SK-N-SH (cell line): ENCODE results near the gene CD300H. TPM values are rescaled to one million over a fixed set of nuclear protein-coding genes. Genes with fewer than 3 reads are reported as not detected.

Experiments used
- CTCF ChIA-PET: fragments of 300-600, 350-600 bp; formaldehyde crosslinking; extraction: SDS; loops from one replicate; lab custom pipeline; 2021; lab: Yijun Ruan, JAX
- POLR2A ChIA-PET: fragments of 350-600 bp; sonication (Branson Sonifier 250); formaldehyde crosslinking; extraction: SDS; loops from one replicate; lab custom pipeline; 2020; ENCODE audit warnings: antibody characterized with exemption, inconsistent platforms; lab: Yijun Ruan, JAX
- DNase-seq: peaks from one replicate; pipeline ENCODE4 v3.0.0; 2012
- H2AFZ ChIP-seq: fragments of 200-600 bp; sonication (generic); 2 replicates; pipeline ENCODE4 v1.8.1; 2016; ENCODE audit warnings: antibody characterized with exemption, mild to moderate bottlenecking, low read depth
- H3F3A ChIP-seq: fragments of 200-600 bp; sonication (generic); replicated peaks from 2 replicates; pipeline ENCODE3; 2016; ENCODE audit warnings: antibody characterized with exemption, mild to moderate bottlenecking; ENCODE audit not compliant: insufficient read depth
- H3K27ac ChIP-seq, 2 experiments: fragments of 200-500 bp in 1 of 2; fragments of 200-600 bp in 1 of 2; sonication (Bioruptor generic) in 1 of 2; sonication (generic), shearing (Covaris generic) in 1 of 2; 2 replicates each; pipeline versions ENCODE4 v1.5.1 to v1.6.1; 2014 to 2016; ENCODE audit warnings: low read depth in 2 of 2, inconsistent platforms in 1 of 2, low read length in 1 of 2, mild to moderate bottlenecking in 1 of 2, mixed read lengths in 1 of 2
- H3K27me3 ChIP-seq: fragments of 200-600 bp; sonication (generic), shearing (Covaris generic); 2 replicates; pipeline ENCODE4 v1.6.1; 2016; ENCODE audit warnings: mixed run types; ENCODE audit not compliant: insufficient read depth
- H3K36me3 ChIP-seq, 2 experiments: fragments of 200-500 bp in 1 of 2; fragments of 200-600 bp in 1 of 2; sonication (Bioruptor generic) in 1 of 2; sonication (generic) in 1 of 2; replicated peaks in 1 of 2; 2 replicates each; pipeline versions ENCODE3 to v1.5.1; 2014 to 2016; ENCODE audit warnings: low read length in 1 of 2, mild to moderate bottlenecking in 1 of 2; ENCODE audit not compliant: insufficient read depth in 2 of 2, control insufficient read depth in 1 of 2
- H3K4me1 ChIP-seq, 2 experiments: fragments of 200-500 bp in 1 of 2; fragments of 200-600 bp in 1 of 2; sonication (Bioruptor generic) in 1 of 2; sonication (generic), shearing (Covaris generic) in 1 of 2; 2 replicates each; pipeline versions ENCODE4 v1.5.1 to v1.6.1; 2014 to 2016; ENCODE audit warnings: low read depth in 1 of 2, low read length in 1 of 2, mixed run types in 1 of 2; ENCODE audit not compliant: insufficient read depth in 2 of 2, control insufficient read depth in 1 of 2
- H3K4me2 ChIP-seq: fragments of 200-600 bp; sonication (generic), shearing (Covaris generic); 2 replicates; pipeline ENCODE4 v1.6.1; 2017; ENCODE audit warnings: mixed run types
- H3K4me3 ChIP-seq, 2 experiments: fragments of 200-500 bp in 1 of 2; fragments of 200-600 bp in 1 of 2; sonication (Bioruptor generic) in 1 of 2; sonication (generic), shearing (Covaris generic) in 1 of 2; 2 replicates each; pipeline versions ENCODE4 v1.5.1 to v1.8.1; 2014 to 2016; ENCODE audit warnings: low read depth in 2 of 2, inconsistent platforms in 1 of 2, low read length in 1 of 2, mild to moderate bottlenecking in 1 of 2, mixed read lengths in 1 of 2, moderate library complexity in 1 of 2
- H3K79me2 ChIP-seq: fragments of 200-600 bp; sonication (generic); 2 replicates; pipeline ENCODE4 v1.8.1; 2017; ENCODE audit warnings: mild to moderate bottlenecking; ENCODE audit not compliant: insufficient read depth
- H3K9ac ChIP-seq: fragments of 200-600 bp; sonication (generic); 2 replicates; pipeline ENCODE4 v1.6.1; 2017; ENCODE audit warnings: mixed run types
- H3K9me2 ChIP-seq: fragments of 200-600 bp; sonication (generic); 2 replicates; pipeline ENCODE4 v1.6.1; 2017; ENCODE audit warnings: mixed run types
- H3K9me3 ChIP-seq: fragments of 200-600 bp; sonication (generic); 2 replicates; pipeline ENCODE4 v1.6.1; 2017; ENCODE audit warnings: mixed run types, mild to moderate bottlenecking, moderate library complexity
- H4K20me1 ChIP-seq: fragments of 200-600 bp; sonication (generic); 2 replicates; pipeline ENCODE4 v1.6.1; 2017; ENCODE audit warnings: mild to moderate bottlenecking, mixed run types; ENCODE audit not compliant: insufficient read depth
- EP300 ChIP-seq, 2 experiments: IDR thresholded peaks; 2 replicates each; pipeline versions ENCODE4 v1.4.0 to v1.6.1; 2012; ENCODE audit warnings: borderline replicate concordance in 1 of 2, low read depth in 1 of 2, low read length in 1 of 2
- EZH2phosphoT487 ChIP-seq: fragments of 200-600 bp; sonication (generic); IDR thresholded peaks from 2 replicates; pipeline ENCODE4 v1.6.1; 2017; ENCODE audit warnings: low read depth, mixed run types, mild to moderate bottlenecking, antibody characterized with exemption, moderate library complexity, borderline replicate concordance
- FOXM1 ChIP-seq: IDR thresholded peaks from 2 replicates; pipeline ENCODE4 v1.4.0; 2012; ENCODE audit warnings: low read depth, mild to moderate bottlenecking
- GATA2 ChIP-seq: sonication (generic); formaldehyde crosslinking; IDR thresholded peaks from 2 replicates; pipeline ENCODE4 v1.5.0; 2020; ENCODE audit warnings: mild to moderate bottlenecking, missing genetic modification reagents
- NFIC ChIP-seq: IDR thresholded peaks from 2 replicates; pipeline ENCODE4 v1.4.0; 2012; ENCODE audit warnings: borderline replicate concordance
- NRF1 ChIP-seq: IDR thresholded peaks from 2 replicates; pipeline ENCODE4 v1.6.1; 2012; ENCODE audit warnings: low read depth, mild to moderate bottlenecking, low read length
- POLR2AphosphoS5 ChIP-seq: IDR thresholded peaks from 2 replicates; pipeline ENCODE4 v1.6.1; 2012; ENCODE audit warnings: low read depth, low read length
- SMC3 ChIP-seq: IDR thresholded peaks from 2 replicates; pipeline ENCODE4 v1.6.1; 2012; ENCODE audit warnings: low read depth, low read length, improper control_type of control experiment
- TAF1 ChIP-seq: IDR thresholded peaks from 2 replicates; pipeline ENCODE4 v1.6.1; 2012; ENCODE audit warnings: low read depth, mild to moderate bottlenecking, low read length, moderate library complexity, borderline replicate concordance
- TEAD4 ChIP-seq: IDR thresholded peaks from 2 replicates; pipeline ENCODE4 v1.4.0; 2012; ENCODE audit warnings: mild to moderate bottlenecking, borderline replicate concordance; ENCODE audit not compliant: insufficient read depth
- USF1 ChIP-seq: IDR thresholded peaks from 2 replicates; pipeline ENCODE4 v1.4.0; 2012; ENCODE audit warnings: low read depth, borderline replicate concordance
- WGBS: methylation state at CpG from one replicate; pipeline ENCODE4 v1.1.6; 2017; ENCODE audit warnings: low lambda C conversion rate; 5-methylcytosine and 5-hydroxymethylcytosine counted together
- polyA plus RNA-seq, 3 experiments: library from polyadenylated mRNA; depleted of rRNA; stranded (reverse); fragments of >200 nt; gene quantifications; 2 replicates each; pipeline ENCODE4 v1.2.3, GENCODE V29; 2012
- TF ChIP-seq, protein P1 (sequence below): IDR thresholded peaks from 2 replicates; pipeline ENCODE4 v1.6.1; 2012; ENCODE audit warnings: mild to moderate bottlenecking, low read depth, low read length, moderate library complexity
- TF ChIP-seq, protein P2 (sequence below): fragments of 200-600 bp; sonication (generic); IDR thresholded peaks from 2 replicates; pipeline ENCODE4 v1.6.1; 2017; ENCODE audit warnings: antibody characterized with exemption, mild to moderate bottlenecking, moderate library complexity

CD300H gene
- polyA plus RNA-seq, 1 of the 3 experiments (the other 2 are of a cell fraction) = not detected

DNA sequence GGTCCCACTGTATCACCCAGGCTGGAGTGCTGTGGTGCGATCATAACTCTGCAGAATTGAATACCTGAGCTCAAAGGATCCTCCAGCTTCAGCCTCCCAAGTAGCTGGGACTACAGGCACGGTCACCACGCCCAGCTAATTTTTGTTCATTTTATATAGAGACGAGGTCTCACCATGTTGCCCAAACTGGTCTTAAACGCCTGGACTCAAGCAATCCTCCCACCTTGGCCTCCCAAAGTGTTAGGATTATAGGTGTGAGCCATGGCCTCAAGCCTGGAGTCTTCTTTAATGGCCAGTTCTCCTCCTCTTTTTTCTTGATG is 36.5 kb downstream of the CD300H start:
- H3K27ac ChIP-seq = no peak overlapping the region
- no peak overlapping the region for H2AFZ ChIP-seq
- WGBS = 9% methylated on average over 5 of the region's 5 CpGs
- CTCF ChIA-PET = interaction anchor here (0.8 to 4.2 kb wide), 4 partner anchors 138 to 214 kb away, joined by 3 to 23 read pairs (median 4); no protein-coding TSS in a partner anchor
- H4K20me1 ChIP-seq = no peaks in the 10 kb centered on the region
- H3K4me3 ChIP-seq = no peak overlapping the region
- DNase-seq = no peak
- H3K9me3 ChIP-seq = no peaks in the 10 kb centered on the region
- H3K4me2 ChIP-seq = no peak overlapping the region
- no peak overlapping the region for H3K9ac ChIP-seq
- H3K36me3 ChIP-seq = no peaks in the 10 kb centered on the region
- H3F3A ChIP-seq = no peaks in the 10 kb centered on the region
- no peak for TF ChIP-seq USF1
- TF ChIP-seq GATA2 = no peak
- no peak for TF ChIP-seq TEAD4
- no peak for TF ChIP-seq POLR2AphosphoS5
- TF ChIP-seq, protein P1, sequence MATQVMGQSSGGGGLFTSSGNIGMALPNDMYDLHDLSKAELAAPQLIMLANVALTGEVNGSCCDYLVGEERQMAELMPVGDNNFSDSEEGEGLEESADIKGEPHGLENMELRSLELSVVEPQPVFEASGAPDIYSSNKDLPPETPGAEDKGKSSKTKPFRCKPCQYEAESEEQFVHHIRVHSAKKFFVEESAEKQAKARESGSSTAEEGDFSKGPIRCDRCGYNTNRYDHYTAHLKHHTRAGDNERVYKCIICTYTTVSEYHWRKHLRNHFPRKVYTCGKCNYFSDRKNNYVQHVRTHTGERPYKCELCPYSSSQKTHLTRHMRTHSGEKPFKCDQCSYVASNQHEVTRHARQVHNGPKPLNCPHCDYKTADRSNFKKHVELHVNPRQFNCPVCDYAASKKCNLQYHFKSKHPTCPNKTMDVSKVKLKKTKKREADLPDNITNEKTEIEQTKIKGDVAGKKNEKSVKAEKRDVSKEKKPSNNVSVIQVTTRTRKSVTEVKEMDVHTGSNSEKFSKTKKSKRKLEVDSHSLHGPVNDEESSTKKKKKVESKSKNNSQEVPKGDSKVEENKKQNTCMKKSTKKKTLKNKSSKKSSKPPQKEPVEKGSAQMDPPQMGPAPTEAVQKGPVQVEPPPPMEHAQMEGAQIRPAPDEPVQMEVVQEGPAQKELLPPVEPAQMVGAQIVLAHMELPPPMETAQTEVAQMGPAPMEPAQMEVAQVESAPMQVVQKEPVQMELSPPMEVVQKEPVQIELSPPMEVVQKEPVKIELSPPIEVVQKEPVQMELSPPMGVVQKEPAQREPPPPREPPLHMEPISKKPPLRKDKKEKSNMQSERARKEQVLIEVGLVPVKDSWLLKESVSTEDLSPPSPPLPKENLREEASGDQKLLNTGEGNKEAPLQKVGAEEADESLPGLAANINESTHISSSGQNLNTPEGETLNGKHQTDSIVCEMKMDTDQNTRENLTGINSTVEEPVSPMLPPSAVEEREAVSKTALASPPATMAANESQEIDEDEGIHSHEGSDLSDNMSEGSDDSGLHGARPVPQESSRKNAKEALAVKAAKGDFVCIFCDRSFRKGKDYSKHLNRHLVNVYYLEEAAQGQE = no peak
- TF ChIP-seq FOXM1 = no peak
- no peak for TF ChIP-seq EZH2phosphoT487
- TF ChIP-seq NRF1 = no peak
- TF ChIP-seq, protein P2, sequence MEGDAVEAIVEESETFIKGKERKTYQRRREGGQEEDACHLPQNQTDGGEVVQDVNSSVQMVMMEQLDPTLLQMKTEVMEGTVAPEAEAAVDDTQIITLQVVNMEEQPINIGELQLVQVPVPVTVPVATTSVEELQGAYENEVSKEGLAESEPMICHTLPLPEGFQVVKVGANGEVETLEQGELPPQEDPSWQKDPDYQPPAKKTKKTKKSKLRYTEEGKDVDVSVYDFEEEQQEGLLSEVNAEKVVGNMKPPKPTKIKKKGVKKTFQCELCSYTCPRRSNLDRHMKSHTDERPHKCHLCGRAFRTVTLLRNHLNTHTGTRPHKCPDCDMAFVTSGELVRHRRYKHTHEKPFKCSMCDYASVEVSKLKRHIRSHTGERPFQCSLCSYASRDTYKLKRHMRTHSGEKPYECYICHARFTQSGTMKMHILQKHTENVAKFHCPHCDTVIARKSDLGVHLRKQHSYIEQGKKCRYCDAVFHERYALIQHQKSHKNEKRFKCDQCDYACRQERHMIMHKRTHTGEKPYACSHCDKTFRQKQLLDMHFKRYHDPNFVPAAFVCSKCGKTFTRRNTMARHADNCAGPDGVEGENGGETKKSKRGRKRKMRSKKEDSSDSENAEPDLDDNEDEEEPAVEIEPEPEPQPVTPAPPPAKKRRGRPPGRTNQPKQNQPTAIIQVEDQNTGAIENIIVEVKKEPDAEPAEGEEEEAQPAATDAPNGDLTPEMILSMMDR = no peak
- TF ChIP-seq TAF1 = no peak
- TF ChIP-seq SMC3 = no peak
- TF ChIP-seq EP300 (IDR thresholded peaks at IDR 0.05; ENCODE audit: borderline replicate concordance in 1 of 2, low read depth in 1 of 2, low read length in 1 of 2) = no peak
- no peak for TF ChIP-seq NFIC
- TF ChIP-seq, all 33 proteins: peak for 0
- POLR2A ChIA-PET = no interaction called here
- H3K79me2 ChIP-seq = no peaks in the 10 kb centered on the region
- H3K4me1 ChIP-seq = no peaks in the 10 kb centered on the region
- H3K27me3 ChIP-seq = no peaks in the 10 kb centered on the region
- no peaks in the 10 kb centered on the region for H3K9me2 ChIP-seq
